AG04449 (cell line): ENCODE data around the gene AIFM3.

Experiments used
- CTCF ChIA-PET: fragments of 350-600 bp; formaldehyde crosslinking; extraction: SDS; loops from one replicate; lab custom pipeline; 2021; ENCODE audit warnings: antibody characterized with exemption; lab: Yijun Ruan, JAX
- POLR2A ChIA-PET: fragments of 400-600, 350-600 bp; formaldehyde crosslinking; extraction: SDS; loops from one replicate; lab custom pipeline; 2020; ENCODE audit warnings: antibody characterized with exemption, inconsistent platforms; lab: Yijun Ruan, JAX
- DNase-seq: peaks from one replicate; pipeline ENCODE4 v3.0.0-alpha.2; 2010; ENCODE audit warnings: low read depth, low spot score
- H3K4me3 ChIP-seq: 2 replicates; pipeline ENCODE4 v1.5.1; 2011; ENCODE audit warnings: low read depth, mild to moderate bottlenecking, control low read depth, low read length
- CTCF ChIP-seq: IDR thresholded peaks from one replicate; pipeline ENCODE4 v1.5.1; 2011; ENCODE audit warnings: mild to moderate bottlenecking, moderate library complexity, low read length, control low read depth, inconsistent platforms; ENCODE audit not compliant: insufficient read depth; ENCODE audit errors: missing control alignments

Gene AIFM3

GRCh38 chr22:20991252-20992055 is 24.4 kb downstream of the AIFM3 start:
- no peak overlapping the region for H3K4me3 ChIP-seq
- ChIA-PET CTCF (interaction anchor here (1.1 to 2.0 kb wide), 3 partner anchors 9 to 106 kb away, joined by 3 to 11 read pairs (median 3); partner anchors contain the start of gene LZTR1), POLR2A (interaction anchor here (1.4 to 2.3 kb wide), 3 partner anchors 8 to 11 kb away, joined by 6 to 7 read pairs (median 6); partner anchors contain the start of genes LZTR1 and THAP7)
- TF ChIP-seq CTCF: no peak
- no peak for DNase-seq

- H3K4me3 ChIP-seq: no peak overlapping the region
- ChIA-PET POLR2A (interaction anchor here (1.4 to 2.3 kb wide), 2 partner anchors 10 kb away, joined by 6 to 7 read pairs; partner anchors contain the start of genes LZTR1 and THAP7), CTCF (interaction anchor here (1.4 kb wide), 1 partner anchor 11 kb away, joined by 3 read pairs; no protein-coding TSS in a partner anchor)
- TF ChIP-seq CTCF: no peak
- no peak for DNase-seq
Measured at GRCh38 chr22:20992056-20992442, 25.0 kb downstream of the AIFM3 start.

DNA sequence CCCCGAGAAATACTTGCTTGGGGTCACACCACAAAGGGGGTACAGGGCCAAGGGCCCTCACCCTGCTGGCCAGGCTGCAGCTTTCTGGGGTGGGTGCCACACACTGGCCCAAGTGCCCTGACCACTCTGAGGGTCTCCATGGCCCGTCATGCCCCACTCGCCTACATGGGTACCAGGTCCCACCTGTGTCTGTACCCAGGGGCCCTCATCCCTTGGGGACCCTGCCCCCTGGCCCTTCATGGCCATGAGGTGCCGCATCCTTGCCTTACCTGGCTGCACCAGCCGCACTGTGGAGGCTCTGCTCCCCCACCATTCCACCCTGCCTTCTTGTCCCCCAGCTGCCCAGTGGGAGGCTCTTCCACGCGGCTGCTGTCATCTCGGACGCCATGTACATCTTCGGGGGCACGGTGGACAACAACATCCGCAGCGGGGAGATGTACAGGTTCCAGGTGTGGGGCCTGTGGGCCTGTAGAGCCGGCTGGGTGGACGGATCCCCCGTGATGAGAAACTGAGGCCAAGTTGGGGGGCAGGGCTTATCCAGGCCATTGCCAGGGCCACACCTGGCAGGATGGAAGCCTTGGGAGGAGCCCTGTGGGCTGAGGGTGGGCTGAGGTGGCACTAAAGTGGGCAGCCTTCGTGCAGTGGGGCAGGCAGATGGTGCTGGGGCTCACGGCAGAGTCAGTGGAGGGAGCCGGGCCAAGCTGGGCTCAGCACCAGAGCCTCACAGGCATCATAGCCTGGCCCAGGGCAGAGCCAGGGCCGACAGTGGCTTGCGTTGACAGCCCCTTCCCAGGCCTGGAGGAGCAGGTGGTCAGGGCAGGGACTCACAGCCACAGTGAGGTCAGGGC is 25.6 kb downstream of the AIFM3 start:
- DNase-seq: no peak
- H3K4me3 ChIP-seq: no peak overlapping the region
- no peak for TF ChIP-seq CTCF
- CTCF ChIA-PET: interaction anchor here (1.4 kb wide), 1 partner anchor 10 kb away, joined by 3 read pairs; no protein-coding TSS in a partner anchor
- POLR2A ChIA-PET: interaction anchor here (2.3 kb wide), 1 partner anchor 10 kb away, joined by 7 read pairs; the partner anchor contains the start of gene THAP7

GRCh38 chr22:20993304-20994127 is 26.5 kb downstream of the AIFM3 start:
- DNase-seq: no peak
- CTCF ChIA-PET: interaction anchor here (0.8 kb wide), 1 partner anchor 11 kb away, joined by 3 read pairs; the partner anchor contains the start of gene LZTR1
- TF ChIP-seq CTCF: no peak
- POLR2A ChIA-PET: interaction anchor here (2.3 kb wide), 1 partner anchor 9 kb away, joined by 7 read pairs; the partner anchor contains the start of gene THAP7
- H3K4me3 ChIP-seq: no peak overlapping the region

DNA sequence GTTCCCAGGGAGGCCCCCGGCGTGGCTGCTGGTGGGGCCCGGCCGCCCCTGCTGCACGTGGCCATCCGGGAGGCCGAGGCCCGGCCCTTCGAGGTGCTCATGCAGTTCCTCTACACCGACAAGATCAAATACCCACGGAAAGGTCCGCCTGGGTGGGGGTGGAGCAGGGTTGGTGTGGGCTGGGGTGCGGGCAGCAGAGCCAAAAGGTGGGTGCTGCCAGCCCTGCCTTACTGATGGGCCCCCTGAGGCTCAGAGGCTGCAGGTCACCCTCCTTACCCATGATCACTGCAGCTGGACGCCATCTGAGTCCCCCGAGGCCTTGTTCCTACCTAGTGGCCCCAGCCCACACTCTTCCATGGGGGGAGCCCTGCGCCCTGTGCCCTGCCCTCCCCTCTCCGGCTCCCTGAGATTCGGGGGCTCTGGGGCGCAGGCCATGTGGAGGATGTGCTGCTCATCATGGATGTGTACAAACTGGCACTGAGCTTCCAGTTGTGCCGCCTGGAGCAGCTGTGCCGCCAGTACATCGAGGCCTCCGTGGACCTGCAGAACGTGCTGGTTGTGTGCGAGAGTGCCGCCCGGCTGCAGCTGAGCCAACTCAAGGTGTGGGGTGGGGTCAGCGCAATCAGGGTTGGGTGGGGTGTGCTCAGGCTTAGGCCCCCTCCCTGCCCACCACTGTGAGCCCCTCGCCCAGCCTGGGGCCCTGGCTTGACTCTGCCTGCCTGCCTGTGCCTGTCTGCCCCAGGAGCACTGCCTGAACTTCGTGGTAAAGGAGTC is 27.3 kb downstream of the AIFM3 start:
- CTCF ChIA-PET: interaction anchor here (0.8 to 2.0 kb wide), 2 partner anchors 12 to 108 kb away, joined by 3 to 5 read pairs; partner anchors contain the start of gene LZTR1
- no peak for TF ChIP-seq CTCF
- POLR2A ChIA-PET: no interaction called here
- H3K4me3 ChIP-seq: no peak overlapping the region
- no peak for DNase-seq
